Astrocyte (in vitro differentiated cells and primary cell): Measurements from ENCODE around the gene FYN. TPM values are rescaled to one million over a fixed set of nuclear protein-coding genes. Genes with fewer than 3 reads are reported as not detected.

ENCODE experiments used
- DNase-seq: peaks from one replicate; pipeline ENCODE4 v3.0.0-alpha.2; 2010; ENCODE audit warnings: low read depth
- FAIRE-seq: peaks from 2 replicates; lab custom pipeline; 2011; peaks lifted over from hg19 to GRCh38; lab: Jason Lieb, UNC
- H2AFZ ChIP-seq: 2 replicates; pipeline ENCODE4 v1.6.0; 2012; ENCODE audit warnings: low read depth, low read length, inconsistent platforms
- H3K27ac ChIP-seq: 2 replicates; pipeline ENCODE4 v1.5.1; 2011; ENCODE audit warnings: low read depth, low read length, inconsistent platforms
- H3K27me3 ChIP-seq: 2 replicates; pipeline ENCODE4 v1.6.0; 2011; ENCODE audit warnings: low read length, inconsistent platforms; ENCODE audit not compliant: insufficient read depth
- H3K36me3 ChIP-seq: 2 replicates; pipeline ENCODE4 v1.5.1; 2011; ENCODE audit warnings: low read length, inconsistent platforms; ENCODE audit not compliant: insufficient read depth
- H3K4me1 ChIP-seq: 2 replicates; pipeline ENCODE4 v1.5.1; 2011; ENCODE audit warnings: low read length, inconsistent platforms; ENCODE audit not compliant: insufficient read depth
- H3K4me2 ChIP-seq: 2 replicates; pipeline ENCODE4 v1.6.0; 2012; ENCODE audit warnings: low read length, inconsistent platforms
- H3K4me3 ChIP-seq: 2 replicates; pipeline ENCODE4 v1.5.1; 2011; ENCODE audit warnings: low read depth, mild to moderate bottlenecking, low read length, inconsistent platforms; ENCODE audit not compliant: insufficient read depth
- H3K79me2 ChIP-seq: 2 replicates; pipeline ENCODE4 v1.6.0; 2012; ENCODE audit warnings: mild to moderate bottlenecking, low read length, inconsistent platforms; ENCODE audit not compliant: insufficient read depth
- H3K9ac ChIP-seq: 2 replicates; pipeline ENCODE4 v1.6.0; 2012; ENCODE audit warnings: mild to moderate bottlenecking, low read length, inconsistent platforms
- H3K9me3 ChIP-seq: 2 replicates; pipeline ENCODE4 v1.5.1; 2012; ENCODE audit warnings: low read depth, mild to moderate bottlenecking, low read length, inconsistent platforms; ENCODE audit not compliant: insufficient read depth
- H4K20me1 ChIP-seq: 2 replicates; pipeline ENCODE4 v1.6.0; 2012; ENCODE audit warnings: low read length, inconsistent platforms; ENCODE audit not compliant: insufficient read depth
- H3K27ac Mint-ChIP-seq: one replicate; pipeline ENCODE4 v1.8.0; 2021; ENCODE audit warnings: mild to moderate bottlenecking, mixed read lengths; ENCODE audit not compliant: unreplicated experiment
- H3K27me3 Mint-ChIP-seq: one replicate; pipeline ENCODE4 v1.8.0; 2021; ENCODE audit warnings: low read depth, mixed read lengths; ENCODE audit not compliant: unreplicated experiment
- H3K36me3 Mint-ChIP-seq: one replicate; pipeline ENCODE4 v1.8.0; 2021; ENCODE audit warnings: low read depth, mixed read lengths; ENCODE audit not compliant: unreplicated experiment
- H3K4me1 Mint-ChIP-seq: one replicate; pipeline ENCODE4 v1.8.0; 2021; ENCODE audit warnings: low read depth, mixed read lengths; ENCODE audit not compliant: unreplicated experiment
- H3K4me3 Mint-ChIP-seq: one replicate; pipeline ENCODE4 v1.8.0; 2021; ENCODE audit warnings: mild to moderate bottlenecking, moderate library complexity, mixed read lengths; ENCODE audit not compliant: unreplicated experiment
- H3K9me3 Mint-ChIP-seq: one replicate; pipeline ENCODE4 v1.8.0; 2021; ENCODE audit warnings: mild to moderate bottlenecking, mixed read lengths; ENCODE audit not compliant: unreplicated experiment
- EZH2 ChIP-seq: IDR thresholded peaks from 2 replicates; pipeline ENCODE4 v1.6.1; 2012; ENCODE audit warnings: mild to moderate bottlenecking, low read length, inconsistent platforms; ENCODE audit not compliant: insufficient read depth
- total RNA-seq: library from RNA; stranded (reverse); gene quantifications from 2 replicates; pipeline ENCODE4 v1.2.1, GENCODE V29; 2021
- TF ChIP-seq, protein P1 (sequence below): IDR thresholded peaks from 2 replicates; pipeline ENCODE4 v1.5.1; 2011; ENCODE audit warnings: low read depth, mild to moderate bottlenecking, inconsistent platforms, low read length, moderate library complexity; ENCODE audit not compliant: insufficient read depth

The FYN gene
- total RNA-seq, 1 donor from 2014 or later, result 167 TPM

DNA sequence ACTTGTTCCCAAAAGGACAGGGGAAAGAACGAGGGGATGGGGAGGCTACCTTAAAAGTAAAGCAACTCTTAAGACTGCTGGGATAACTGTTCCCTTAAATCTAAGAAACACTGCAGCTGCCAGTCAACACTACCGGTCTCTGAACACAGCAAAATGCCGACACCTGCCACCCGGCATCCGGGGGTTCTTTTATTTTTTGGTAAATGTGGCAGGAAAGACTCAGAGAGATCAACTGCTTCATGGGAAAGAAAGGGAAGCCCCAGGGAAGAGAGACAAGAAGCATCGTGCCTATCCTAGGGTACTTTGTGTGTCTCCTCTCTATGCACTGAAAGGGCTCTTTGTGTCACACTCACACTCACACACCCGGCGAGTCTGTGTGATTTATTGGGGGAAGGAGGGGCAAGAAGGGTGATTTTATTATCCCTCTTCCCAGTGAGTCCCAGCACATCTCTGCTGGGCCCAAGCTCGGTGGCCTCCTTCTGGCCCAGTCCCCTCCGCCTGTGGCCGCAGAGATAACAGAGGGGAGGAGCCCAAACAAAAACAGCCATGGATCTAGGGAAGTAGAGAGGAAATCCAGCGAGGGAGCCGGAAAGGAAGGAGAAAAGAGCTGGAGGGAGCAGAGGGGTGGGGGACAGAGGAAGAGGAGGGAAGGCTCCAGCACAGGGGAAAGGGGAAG lies 1.4 kb downstream of the FYN start:
- H3K4me2 ChIP-seq, result peak overlapping the region; percentile 99
- peaks cover 16% of the 10 kb centered on the region for H3K4me1 ChIP-seq
- H3K4me1 Mint-ChIP-seq, result peaks cover 21% of the 10 kb centered on the region
- H3K9ac ChIP-seq, result peak overlapping the region; percentile 92
- FAIRE-seq, result no peak
- peak overlapping the region; percentile 92 for H3K27ac Mint-ChIP-seq
- no peaks in the 10 kb centered on the region for H3K27me3 Mint-ChIP-seq
- peak overlapping the region; percentile 98 for H3K4me3 Mint-ChIP-seq
- no peaks in the 10 kb centered on the region for H3K27me3 ChIP-seq
- peaks cover 46% of the 10 kb centered on the region for H4K20me1 ChIP-seq
- H3K27ac ChIP-seq, result peak overlapping the region; percentile 73
- H3K79me2 ChIP-seq, result peaks cover 56% of the 10 kb centered on the region
- H2AFZ ChIP-seq, result peak overlapping the region; percentile 54
- H3K36me3 ChIP-seq, result no peaks in the 10 kb centered on the region
- H3K36me3 Mint-ChIP-seq, result peaks cover 2% of the 10 kb centered on the region
- peak overlapping the region; percentile 86 for H3K4me3 ChIP-seq
- no peak for DNase-seq
- H3K9me3 ChIP-seq, result no peaks in the 10 kb centered on the region
- no peaks in the 10 kb centered on the region for H3K9me3 Mint-ChIP-seq
- TF ChIP-seq, protein P1, sequence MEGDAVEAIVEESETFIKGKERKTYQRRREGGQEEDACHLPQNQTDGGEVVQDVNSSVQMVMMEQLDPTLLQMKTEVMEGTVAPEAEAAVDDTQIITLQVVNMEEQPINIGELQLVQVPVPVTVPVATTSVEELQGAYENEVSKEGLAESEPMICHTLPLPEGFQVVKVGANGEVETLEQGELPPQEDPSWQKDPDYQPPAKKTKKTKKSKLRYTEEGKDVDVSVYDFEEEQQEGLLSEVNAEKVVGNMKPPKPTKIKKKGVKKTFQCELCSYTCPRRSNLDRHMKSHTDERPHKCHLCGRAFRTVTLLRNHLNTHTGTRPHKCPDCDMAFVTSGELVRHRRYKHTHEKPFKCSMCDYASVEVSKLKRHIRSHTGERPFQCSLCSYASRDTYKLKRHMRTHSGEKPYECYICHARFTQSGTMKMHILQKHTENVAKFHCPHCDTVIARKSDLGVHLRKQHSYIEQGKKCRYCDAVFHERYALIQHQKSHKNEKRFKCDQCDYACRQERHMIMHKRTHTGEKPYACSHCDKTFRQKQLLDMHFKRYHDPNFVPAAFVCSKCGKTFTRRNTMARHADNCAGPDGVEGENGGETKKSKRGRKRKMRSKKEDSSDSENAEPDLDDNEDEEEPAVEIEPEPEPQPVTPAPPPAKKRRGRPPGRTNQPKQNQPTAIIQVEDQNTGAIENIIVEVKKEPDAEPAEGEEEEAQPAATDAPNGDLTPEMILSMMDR, result no peak
- TF ChIP-seq EZH2, result no peak

DNA sequence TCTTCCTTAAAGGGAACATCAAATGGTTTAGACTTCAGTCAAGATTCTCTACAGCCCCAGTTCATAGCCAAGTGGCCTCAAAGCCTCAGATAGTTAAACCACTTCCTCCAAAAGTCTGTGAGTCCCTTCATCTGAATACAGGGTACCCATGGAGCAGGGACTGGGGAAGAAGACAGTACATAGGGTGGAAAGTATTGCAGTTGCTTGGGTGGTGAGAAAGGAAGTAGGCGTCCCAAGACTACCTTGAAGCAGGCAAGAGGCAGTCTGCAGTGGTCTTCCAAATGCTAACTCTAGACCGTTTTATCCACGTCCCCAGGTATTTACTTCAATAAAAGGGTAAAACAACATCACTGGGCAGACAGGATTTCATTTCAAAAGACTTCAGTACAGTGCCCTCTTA lies 2.0 kb downstream of the FYN start:
- peaks cover 61% of the 10 kb centered on the region for H3K79me2 ChIP-seq
- H3K4me3 Mint-ChIP-seq, result peak overlapping the region; percentile 98
- H3K36me3 Mint-ChIP-seq, result peaks cover 3% of the 10 kb centered on the region

More for the DNA sequence above, 2.0 kb downstream of the FYN start:
- H3K27me3 Mint-ChIP-seq, result no peaks in the 10 kb centered on the region
- Histone ChIP-seq H2AFZ (no peak overlapping the region), H3K9ac (peak overlapping the region; percentile 92), H3K9me3 (no peaks in the 10 kb centered on the region), H3K36me3 (no peaks in the 10 kb centered on the region), H3K27ac (peak overlapping the region; percentile 73), H3K27me3 (no peaks in the 10 kb centered on the region), H3K4me3 (peak overlapping the region; percentile 86), H4K20me1 (peaks cover 50% of the 10 kb centered on the region), H3K4me2 (peak overlapping the region; percentile 99), H3K4me1 (peaks cover 16% of the 10 kb centered on the region)
- H3K9me3 Mint-ChIP-seq, result no peaks in the 10 kb centered on the region
- FAIRE-seq, result no peak
- H3K4me1 Mint-ChIP-seq, result peaks cover 26% of the 10 kb centered on the region
- DNase-seq, result no peak
- TF ChIP-seq EZH2, result no peak
- TF ChIP-seq, protein P1, result no peak
- peak overlapping the region; percentile 92 for H3K27ac Mint-ChIP-seq
